Measurements from ENCODE around the gene BDNF.
"Not testable (repeated sequence)": the region's sequence is repeated elsewhere in the genome, so short reads cannot be mapped to it uniquely, and the experiment has no call there.

BDNF gene

GRCh38 chr11:27640954-27641353 is 59.3 kb downstream of the BDNF start:
- Histone ChIP-seq H3K36me3 (ENCODE audit: insufficient read depth) (no peaks in the 10 kb centered on the region), H4K20me1 (ENCODE audit: insufficient read depth) (no peaks in the 10 kb centered on the region), H3K4me3 (IDR thresholded peaks at IDR 0.05; ENCODE audit: insufficient read depth, low read depth, low read length) (no peak overlapping the region), H3K79me2 (ENCODE audit: insufficient read depth, low read depth) (no peaks in the 10 kb centered on the region), H2AFZ (ENCODE audit: low read depth) (no peak overlapping the region), H3K27me3 (ENCODE audit: insufficient read depth, low read depth) (no peaks in the 10 kb centered on the region), H3K9ac (no peak overlapping the region), H3K4me2 (no peak overlapping the region), H3K4me1 (ENCODE audit: low read depth, poor library complexity, severe bottlenecking) (no peaks in the 10 kb centered on the region), H3K27ac (no peak overlapping the region)
- TF ChIP-seq CTCF (conservative IDR thresholded peaks at IDR 0.05; ENCODE audit: low read depth, low read length), result no peak

GRCh38 chr11:27635567-27636037 is 64.7 kb downstream of the BDNF start:
- Histone ChIP-seq H4K20me1 (ENCODE audit: insufficient read depth) (no peaks in the 10 kb centered on the region), H3K79me2 (ENCODE audit: insufficient read depth, low read depth) (no peaks in the 10 kb centered on the region), H3K9ac (no peak overlapping the region), H3K4me3 (IDR thresholded peaks at IDR 0.05; ENCODE audit: insufficient read depth, low read depth, low read length) (no peak overlapping the region), H3K27me3 (ENCODE audit: insufficient read depth, low read depth) (no peaks in the 10 kb centered on the region), H3K4me2 (no peak overlapping the region), H3K4me1 (ENCODE audit: low read depth, poor library complexity, severe bottlenecking) (no peaks in the 10 kb centered on the region), H3K36me3 (ENCODE audit: insufficient read depth) (no peaks in the 10 kb centered on the region), H2AFZ (ENCODE audit: low read depth) (no peak overlapping the region), H3K27ac (no peak overlapping the region)
- TF ChIP-seq CTCF (conservative IDR thresholded peaks at IDR 0.05; ENCODE audit: low read depth, low read length), result no peak

- H3K27me3 ChIP-seq (ENCODE audit: insufficient read depth, low read depth); H3K4me2 ChIP-seq; H3K79me2 ChIP-seq (ENCODE audit: insufficient read depth, low read depth); H4K20me1 ChIP-seq (ENCODE audit: insufficient read depth); H3K4me1 ChIP-seq (ENCODE audit: low read depth, poor library complexity, severe bottlenecking); H3K4me3 ChIP-seq (IDR thresholded peaks at IDR 0.05; ENCODE audit: insufficient read depth, low read depth, low read length); H2AFZ ChIP-seq (ENCODE audit: low read depth); H3K36me3 ChIP-seq (ENCODE audit: insufficient read depth); H3K9ac ChIP-seq; H3K27ac ChIP-seq: not testable (repeated sequence)
Observed at GRCh38 chr11:27634776-27635175, 65.5 kb downstream of the BDNF start.

GRCh38 chr11:27634282-27634681 is 66.0 kb downstream of the BDNF start:
- H3K36me3 ChIP-seq (ENCODE audit: insufficient read depth); H3K9ac ChIP-seq; H2AFZ ChIP-seq (ENCODE audit: low read depth); H3K4me1 ChIP-seq (ENCODE audit: low read depth, poor library complexity, severe bottlenecking); H3K27ac ChIP-seq; H4K20me1 ChIP-seq (ENCODE audit: insufficient read depth); H3K27me3 ChIP-seq (ENCODE audit: insufficient read depth, low read depth); H3K79me2 ChIP-seq (ENCODE audit: insufficient read depth, low read depth); H3K4me3 ChIP-seq (IDR thresholded peaks at IDR 0.05; ENCODE audit: insufficient read depth, low read depth, low read length); H3K4me2 ChIP-seq: not testable (repeated sequence)

- not testable (repeated sequence) for H4K20me1 ChIP-seq (ENCODE audit: insufficient read depth); H3K27me3 ChIP-seq (ENCODE audit: insufficient read depth, low read depth); H3K27ac ChIP-seq; H2AFZ ChIP-seq (ENCODE audit: low read depth); H3K4me2 ChIP-seq; H3K4me1 ChIP-seq (ENCODE audit: low read depth, poor library complexity, severe bottlenecking); H3K36me3 ChIP-seq (ENCODE audit: insufficient read depth); H3K79me2 ChIP-seq (ENCODE audit: insufficient read depth, low read depth); H3K4me3 ChIP-seq (IDR thresholded peaks at IDR 0.05; ENCODE audit: insufficient read depth, low read depth, low read length); H3K9ac ChIP-seq
Observed at GRCh38 chr11:27629023-27629422, 71.2 kb downstream of the BDNF start.

GRCh38 chr11:27627979-27628378 is 72.3 kb downstream of the BDNF start:
- no peak overlapping the region for H3K27ac ChIP-seq
- no peak overlapping the region for H3K9ac ChIP-seq
- no peak overlapping the region for H2AFZ ChIP-seq (ENCODE audit: low read depth)
- no peaks in the 10 kb centered on the region for H3K4me1 ChIP-seq (ENCODE audit: low read depth, poor library complexity, severe bottlenecking)
- no peaks in the 10 kb centered on the region for H3K79me2 ChIP-seq (ENCODE audit: insufficient read depth, low read depth)
- TF ChIP-seq CTCF (conservative IDR thresholded peaks at IDR 0.05; ENCODE audit: low read depth, low read length), result no peak
- no peaks in the 10 kb centered on the region for H3K27me3 ChIP-seq (ENCODE audit: insufficient read depth, low read depth)
- H4K20me1 ChIP-seq (ENCODE audit: insufficient read depth), result no peaks in the 10 kb centered on the region
- H3K4me3 ChIP-seq (IDR thresholded peaks at IDR 0.05; ENCODE audit: insufficient read depth, low read depth, low read length), result no peak overlapping the region
- no peaks in the 10 kb centered on the region for H3K36me3 ChIP-seq (ENCODE audit: insufficient read depth)
- H3K4me2 ChIP-seq, result no peak overlapping the region

All from KMS-11 (cell line).